NOMO-1 (cell line): Measurements from ENCODE around the gene NGB.
"Not testable (repeated sequence)": the region's sequence is repeated elsewhere in the genome, so short reads cannot be mapped to it uniquely, and the experiment has no call there.

ENCODE experiments used
- DNase-seq, 2 experiments: peaks; one replicate each; lab custom pipeline; 2025; ENCODE audit not compliant: unreplicated experiment in 2 of 2; lab: John Stamatoyannopoulos, UW

The NGB gene

DNA sequence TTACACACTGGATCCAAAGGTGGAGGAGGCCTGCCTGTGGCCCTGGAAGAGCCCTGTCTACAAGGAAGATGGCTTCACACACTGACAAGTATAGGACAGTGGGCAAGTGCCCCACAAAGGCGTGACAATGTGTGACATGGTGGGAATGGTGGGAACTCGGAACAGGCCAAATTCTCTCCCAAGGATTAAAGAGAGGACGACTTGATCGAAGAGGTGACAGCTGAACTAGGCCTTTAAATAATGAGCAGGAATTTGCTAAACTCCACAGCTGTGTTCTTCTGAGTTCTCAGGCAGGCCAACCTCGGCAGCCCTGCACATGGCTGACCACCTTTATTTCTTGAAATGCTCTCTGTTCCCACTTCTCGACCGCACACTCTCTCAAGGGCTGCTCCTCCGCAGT lies 25.9 kb upstream of the NGB start:
- DNase-seq, result no peak

DNA sequence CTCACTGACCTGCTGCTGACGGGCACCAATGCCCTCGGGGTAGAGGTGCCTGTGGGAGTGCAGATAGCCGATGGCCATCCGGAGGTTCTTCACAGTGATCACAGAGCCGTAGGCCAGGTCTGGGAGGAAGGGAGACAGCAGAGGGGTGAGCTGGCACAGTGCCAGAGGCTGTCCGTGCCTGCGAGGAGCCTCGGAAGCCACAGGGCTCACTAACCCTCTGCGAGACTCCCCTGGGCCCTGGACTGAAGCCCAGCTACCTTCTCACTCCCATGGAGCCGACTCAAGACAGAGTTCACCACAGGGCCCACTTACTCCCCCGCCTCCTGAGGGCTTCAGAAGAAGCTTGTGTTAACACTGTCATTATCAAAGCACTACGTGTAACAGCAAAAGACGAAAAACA lies 25.1 kb upstream of the NGB start:
- no peak for DNase-seq

DNA sequence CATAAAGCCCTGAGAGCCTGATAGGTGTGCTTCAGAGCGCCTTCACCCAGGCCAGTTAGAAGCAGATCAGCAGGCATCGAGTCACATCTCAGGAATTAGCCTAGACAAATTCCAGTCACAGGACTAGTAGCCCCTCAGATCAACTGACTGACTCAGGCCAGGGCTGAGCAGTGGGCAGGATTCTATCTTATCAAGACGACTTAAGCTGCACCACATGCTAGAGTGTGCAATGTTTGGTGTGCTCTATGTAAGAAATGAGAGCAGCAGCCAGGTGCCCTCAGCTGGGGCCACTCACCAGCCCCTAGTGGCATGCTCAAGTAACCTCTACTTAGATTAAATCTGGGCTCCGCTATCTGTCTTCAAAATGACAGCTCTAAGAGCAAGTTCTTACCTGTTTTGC lies 19.7 kb upstream of the NGB start:
- no peak for DNase-seq

DNA sequence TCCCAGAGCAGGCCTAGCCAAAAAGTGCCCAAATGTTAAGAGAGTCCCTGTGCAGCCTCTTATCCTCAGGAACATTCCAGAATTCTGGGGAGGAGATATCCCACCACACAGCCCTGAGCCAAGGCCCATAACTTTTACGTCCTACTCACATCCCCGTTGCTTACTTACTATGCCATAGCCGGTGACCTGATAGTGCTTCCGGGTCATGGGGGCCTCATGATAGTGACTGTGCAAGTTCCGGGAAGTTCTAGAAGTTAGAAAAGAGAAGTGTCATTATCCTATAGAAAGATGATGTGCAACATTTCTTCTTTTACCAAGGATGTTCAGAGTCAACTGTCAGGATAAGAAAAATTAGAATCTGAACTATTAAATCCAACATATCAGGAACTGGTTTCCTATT lies 15.6 kb upstream of the NGB start:
- DNase-seq, result no peak

- DNase-seq, result no peak
Measured at GRCh38 chr14:77284466-77284865, 13.5 kb upstream of the NGB start.

GRCh38 chr14:77284066-77284465 lies 13.1 kb upstream of the NGB start:
- no peak for DNase-seq

DNA sequence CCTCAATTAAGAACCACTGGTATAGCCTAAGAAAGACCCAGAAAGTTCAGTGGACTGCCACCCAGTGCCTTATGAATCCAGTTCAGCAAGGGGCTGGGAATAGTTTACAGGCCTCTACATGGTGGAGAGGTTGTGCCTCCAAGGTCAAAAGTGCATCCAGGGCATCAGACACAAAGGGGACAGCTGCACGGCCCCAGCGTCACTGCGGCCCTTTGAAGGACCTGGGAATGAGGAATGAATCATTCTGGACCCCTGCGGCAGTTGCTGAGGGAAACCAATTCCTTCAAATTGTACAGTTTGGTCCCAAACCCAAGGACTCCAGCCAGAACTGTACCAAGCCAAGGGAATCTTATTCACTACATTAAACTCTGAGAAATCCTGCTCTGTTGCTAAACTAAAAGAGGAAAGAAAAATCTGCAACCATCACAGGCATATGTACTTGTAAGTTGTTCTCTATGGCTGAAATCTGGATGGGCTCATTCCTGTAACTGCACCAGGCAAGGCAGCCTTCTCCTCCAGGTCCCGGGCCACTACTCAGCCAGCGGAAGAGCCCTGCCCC lies 10.9 kb upstream of the NGB start:
- no peak for DNase-seq

DNA sequence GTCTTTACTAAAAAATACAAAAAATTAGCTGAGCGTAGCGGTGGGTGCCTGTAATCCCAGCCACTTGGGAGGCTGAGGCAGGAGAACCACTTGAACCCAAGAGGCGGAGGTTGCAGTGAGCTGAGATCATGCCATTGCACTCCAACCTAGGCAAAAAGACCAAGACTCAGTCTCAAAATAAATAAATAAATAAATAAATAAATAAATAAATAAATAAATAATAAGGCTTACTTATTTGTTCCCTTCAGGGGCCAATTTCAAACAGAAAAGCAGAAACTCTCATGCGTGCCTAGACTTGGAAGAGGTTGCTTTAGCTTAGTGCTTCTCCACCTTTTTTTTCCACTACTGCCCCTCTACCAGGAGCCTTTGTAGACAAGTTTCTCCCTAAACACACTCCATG lies 9.9 kb upstream of the NGB start:
- DNase-seq, result not testable (repeated sequence)

DNA sequence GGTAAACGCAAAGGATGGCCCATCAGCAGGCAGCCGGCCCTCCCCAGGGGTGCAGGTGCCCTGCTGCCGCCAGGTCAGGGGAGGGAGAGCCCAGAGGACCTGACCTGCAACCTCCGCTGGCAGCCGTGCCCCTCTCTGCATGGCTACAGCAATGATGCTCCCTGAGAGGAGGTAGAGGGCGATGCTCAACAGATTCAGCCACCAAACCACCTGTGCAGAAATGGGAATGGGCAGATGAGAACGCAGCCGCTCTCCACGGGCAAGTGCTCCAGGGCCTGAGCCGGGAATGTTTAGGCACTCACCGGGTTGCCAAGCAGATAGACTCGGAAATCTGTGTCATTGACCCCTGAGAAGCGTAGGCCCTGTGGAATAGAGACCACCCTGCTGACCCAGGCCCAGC lies 8.7 kb upstream of the NGB start:
- DNase-seq, result no peak

DNA sequence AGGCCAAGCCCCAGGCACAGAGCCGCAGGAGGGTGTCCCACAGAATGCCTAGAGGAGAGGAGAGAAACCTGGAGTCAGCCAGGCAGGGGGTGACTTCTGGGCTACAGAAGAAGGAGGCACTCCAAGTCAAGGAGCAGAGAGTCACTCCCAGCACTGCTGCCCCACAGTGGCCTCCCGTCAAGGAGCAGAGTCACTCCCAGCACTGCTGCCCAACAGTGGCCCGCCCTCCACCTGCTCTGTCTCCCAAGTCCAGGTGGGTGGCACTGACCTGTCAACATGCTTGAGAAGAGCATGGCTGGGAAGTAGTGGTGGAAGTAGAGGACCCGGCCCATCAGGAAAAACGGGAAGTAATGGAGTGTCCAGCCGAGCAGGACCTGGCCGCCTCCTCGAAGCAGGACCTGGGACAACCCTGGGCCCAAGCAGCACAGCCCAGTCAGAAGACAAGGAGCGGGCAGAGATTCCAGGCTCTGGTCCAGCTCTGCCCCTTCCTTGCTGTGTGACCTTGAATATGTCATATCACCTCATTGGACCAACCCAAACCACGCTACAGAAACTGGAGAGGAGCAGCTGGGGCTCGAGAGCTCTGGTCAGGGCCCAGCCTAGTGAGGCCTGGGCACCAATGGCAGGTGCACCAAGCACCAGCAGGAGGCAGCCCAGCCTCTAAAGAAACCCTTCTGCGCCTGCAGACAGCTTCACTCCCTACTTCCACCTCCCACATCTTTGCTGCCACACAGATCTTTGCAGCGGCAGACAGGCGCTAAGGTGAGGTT lies 7.6 kb upstream of the NGB start:
- no peak for DNase-seq

DNA sequence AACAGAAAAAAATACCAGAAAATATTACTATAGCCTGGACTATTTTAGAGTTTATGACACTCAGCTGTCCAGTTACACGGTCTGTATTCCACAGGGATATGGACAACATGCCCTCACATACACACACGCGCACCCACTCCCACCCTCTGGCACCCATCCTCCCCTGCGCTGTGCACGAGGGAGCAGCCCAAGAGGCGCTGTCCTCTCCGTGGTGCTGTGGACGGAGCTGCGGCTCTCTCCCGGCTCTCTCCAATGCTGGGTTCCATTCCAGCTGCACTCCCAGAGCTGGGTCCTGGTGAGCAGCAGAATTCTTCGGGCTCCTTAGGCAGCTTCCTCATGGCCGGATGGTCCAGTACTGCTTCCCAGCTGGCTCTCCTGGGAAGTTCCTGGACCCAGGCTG lies 6.0 kb upstream of the NGB start:
- no peak for DNase-seq

DNA sequence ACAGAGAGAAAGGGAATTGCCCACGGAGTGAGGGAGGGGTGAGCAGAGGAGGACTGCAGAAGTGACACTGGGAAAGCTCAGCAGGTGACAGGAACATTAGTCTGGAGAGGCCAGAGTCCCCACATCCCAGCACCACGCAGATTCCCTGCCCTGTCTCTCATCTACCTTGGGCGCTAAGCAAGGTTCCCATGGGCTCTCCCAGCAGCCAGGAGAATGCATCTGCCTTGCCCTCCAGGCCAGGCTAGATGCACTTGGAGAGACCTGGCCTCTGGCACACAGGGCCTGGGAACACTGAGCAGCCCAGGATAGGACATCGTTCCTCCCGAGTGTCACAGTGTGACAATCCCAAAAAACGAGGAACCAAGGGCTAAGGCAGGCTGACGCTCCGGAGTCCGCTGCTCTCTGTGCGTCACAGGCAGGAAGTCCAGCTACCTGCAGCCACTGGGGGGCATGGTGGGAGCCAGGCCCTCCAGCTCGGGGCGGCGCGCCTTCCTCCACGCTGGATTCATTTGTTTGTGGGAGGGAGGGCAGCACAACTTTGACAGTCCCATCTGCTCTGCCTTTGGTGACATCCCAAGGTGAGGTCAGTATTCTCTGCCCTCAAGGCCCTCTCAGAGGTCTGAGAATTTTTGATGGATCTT lies 5.4 kb upstream of the NGB start:
- DNase-seq, result no peak

DNA sequence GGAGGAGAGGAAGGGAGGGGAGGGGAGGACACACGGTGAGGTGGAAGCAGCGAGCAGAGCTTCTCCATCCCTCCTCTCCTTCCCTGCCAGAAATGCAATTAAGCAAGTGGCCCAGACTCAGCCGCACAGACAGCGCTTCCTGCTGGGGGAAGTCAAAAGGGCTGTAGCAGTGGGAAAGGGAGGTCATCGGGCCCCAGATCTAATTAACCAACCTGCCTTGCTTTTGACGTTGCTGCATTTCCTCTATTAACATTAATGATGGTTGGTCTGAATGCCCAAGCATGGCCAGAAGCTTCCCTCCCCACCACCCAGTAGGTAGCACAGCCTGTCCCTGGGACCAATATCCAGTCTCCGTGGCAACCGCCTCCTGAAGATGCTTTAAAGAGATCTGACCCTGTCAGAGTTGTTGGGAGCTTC lies 4.6 kb upstream of the NGB start:
- DNase-seq, result no peak

DNA sequence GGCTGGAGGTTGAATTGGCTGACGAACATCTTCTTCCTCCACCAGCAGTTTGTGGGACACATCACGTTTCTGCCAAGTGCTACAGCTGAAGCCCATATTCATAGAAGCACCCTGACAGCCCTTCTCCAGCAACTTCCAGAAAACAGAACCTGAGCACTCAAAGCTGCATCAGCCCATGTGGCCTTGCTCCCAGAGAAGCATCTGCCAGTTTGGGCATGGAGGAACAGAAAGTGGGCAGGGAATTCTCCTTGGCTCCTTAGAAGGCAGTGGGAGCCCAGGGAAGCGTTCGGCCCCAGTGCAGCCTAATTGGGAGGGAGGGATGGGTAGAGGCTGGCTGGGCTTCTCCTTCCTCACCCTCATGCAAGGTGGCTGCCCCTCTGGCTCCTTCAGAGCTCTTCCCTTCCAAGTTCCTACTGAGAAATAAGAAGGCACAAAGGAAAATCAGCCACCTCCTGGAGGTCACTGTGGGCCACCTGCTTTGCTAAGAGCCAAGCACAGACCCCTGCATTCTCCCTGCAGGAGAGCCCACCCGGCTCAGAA lies 4.1 kb upstream of the NGB start:
- no peak for DNase-seq

GRCh38 chr14:77273796-77274195 lies 2.8 kb upstream of the NGB start:
- no peak for DNase-seq

DNA sequence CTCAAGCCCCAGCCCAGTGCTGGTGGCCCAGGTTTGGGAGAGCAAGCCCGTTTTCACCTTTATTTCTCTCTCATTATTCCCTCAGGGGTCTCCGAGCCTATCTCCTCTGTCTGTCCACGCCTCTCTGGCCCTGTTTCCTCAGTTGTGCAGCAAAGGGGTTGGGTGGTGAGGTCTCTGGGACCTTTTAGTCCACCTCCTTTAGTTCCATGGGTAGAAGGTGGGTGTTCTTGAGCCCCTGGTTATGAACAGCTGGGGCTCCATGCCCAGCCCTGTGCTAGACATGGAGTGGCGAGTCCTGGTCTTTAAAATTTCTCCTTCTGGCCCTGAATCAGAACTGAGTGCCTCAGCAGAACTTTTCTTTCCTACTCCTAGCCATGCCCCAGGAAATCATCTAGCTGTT lies 1.3 kb upstream of the NGB start:
- no peak for DNase-seq

- DNase-seq, result no peak
Measured at GRCh38 chr14:77270361-77271112, 469 bp downstream of the NGB start.

- no peak for DNase-seq
Measured at GRCh38 chr14:77268989-77269600, 1.9 kb downstream of the NGB start.

DNA sequence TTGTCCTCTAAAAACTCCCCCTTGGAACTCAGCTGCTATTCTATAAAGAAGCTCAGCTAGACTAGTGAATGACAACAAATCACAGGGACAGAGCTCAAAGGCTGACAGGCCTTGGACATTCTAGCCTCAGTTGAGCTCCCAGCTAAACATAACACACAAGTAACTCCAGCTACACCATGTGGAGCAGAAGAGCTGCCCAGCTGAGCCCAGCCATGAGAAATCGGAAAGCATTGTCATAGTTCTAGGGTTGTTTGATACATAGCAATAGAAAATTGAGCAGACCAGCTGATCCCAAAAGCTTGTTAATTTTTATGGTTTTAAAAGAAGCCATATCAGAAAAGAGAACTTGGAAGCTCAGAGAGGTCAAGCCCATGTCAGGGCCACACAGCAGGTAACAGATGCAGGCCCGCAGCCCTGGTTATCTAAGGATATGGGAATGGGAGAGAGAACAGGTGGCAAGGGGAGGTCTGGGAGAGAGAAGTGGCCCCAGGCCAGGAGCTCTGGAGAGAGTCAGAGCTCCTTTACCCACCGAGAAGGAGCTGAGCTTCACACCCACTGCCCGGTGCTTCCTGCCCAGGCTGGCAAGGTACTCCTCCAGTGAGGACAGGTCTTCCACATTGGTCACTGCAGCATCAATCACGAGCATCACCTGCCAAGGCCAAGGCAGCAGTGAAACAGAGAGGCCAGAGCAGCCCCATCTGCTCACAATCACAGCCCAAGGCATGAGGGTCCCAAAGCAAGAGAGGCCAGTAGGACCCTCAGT lies 2.9 kb downstream of the NGB start:
- no peak for DNase-seq

DNA sequence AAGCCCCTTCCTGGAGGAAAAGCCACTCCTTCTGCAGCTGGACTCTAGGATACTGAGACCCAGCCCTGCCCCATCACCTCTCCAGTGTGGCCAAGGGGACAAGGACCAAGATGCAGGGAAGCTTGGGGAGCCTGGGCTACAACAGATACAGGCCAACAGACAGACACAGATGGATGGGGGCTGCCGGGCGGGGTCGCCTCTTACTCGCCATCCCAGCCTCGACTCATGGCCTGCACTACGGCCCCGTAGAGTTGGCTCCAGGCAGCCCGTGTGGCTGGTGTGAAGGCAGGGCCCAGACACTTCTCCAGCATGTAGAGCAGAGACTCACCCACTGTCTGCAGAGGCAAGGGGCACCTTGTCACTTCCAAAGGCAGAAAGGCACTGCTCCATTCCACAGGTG lies 4.7 kb downstream of the NGB start:
- DNase-seq, result no peak
